ENCODE data around the gene NUDT9. TPM values are rescaled to one million over a fixed set of nuclear protein-coding genes. Genes with fewer than 3 reads are reported as not detected.
"Not testable (repeated sequence)": the region's sequence is repeated elsewhere in the genome, so short reads cannot be mapped to it uniquely, and the experiment has no call there.

NUDT9 gene
- total RNA-seq, 1 donor from 2014 or later, result 20.6 TPM

- TF ChIP-seq CTCF (IDR thresholded peaks at IDR 0.05) (no peak), POLR2AphosphoS5 (IDR thresholded peaks at IDR 0.05; ENCODE audit: insufficient read depth in 1 of 2, low read depth in 1 of 2) (no peak), POLR2A (IDR thresholded peaks at IDR 0.05) (no peak)
- peaks cover 18 to 80% of the 10 kb centered on the region in 2 donors for H3K36me3 ChIP-seq
Observed at GRCh38 chr4:87491436-87491835, 69.1 kb downstream of the NUDT9 start.

GRCh38 chr4:87491851-87492250 lies 69.5 kb downstream of the NUDT9 start:
- H3K4me1 ChIP-seq; H3K27me3 ChIP-seq; H3K9me3 ChIP-seq; intact Hi-C loops (cut with DNase I); H3K4me3 ChIP-seq; DNase-seq (ENCODE audit: extremely low spot score in 2 of 2): not testable (repeated sequence)
- H3K27ac ChIP-seq, result peak overlapping the region; percentile 28
- H3K36me3 ChIP-seq, result peaks cover 18 to 82% of the 10 kb centered on the region in 2 donors

More at GRCh38 chr4:87491436-87491835, 69.1 kb downstream of the NUDT9 start:
- Histone ChIP-seq H3K4me3 (no peak overlapping the region), H3K27me3 (no peaks in the 10 kb centered on the region), H3K27ac (peak overlapping the region; percentile 28), H3K9me3 (no peaks in the 10 kb centered on the region), H3K4me1 (peaks cover 9% of the 10 kb centered on the region)
- intact Hi-C loops (cut with DNase I), result no loop called here
- no peak for DNase-seq (ENCODE audit: extremely low spot score in 2 of 2)

- intact Hi-C loops (cut with DNase I), result no loop called here
- H3K4me1 ChIP-seq, result peaks cover 18% of the 10 kb centered on the region
- no peak for TF ChIP-seq POLR2A (IDR thresholded peaks at IDR 0.05)
- no peak for TF ChIP-seq CTCF (IDR thresholded peaks at IDR 0.05)
- peak overlapping the region; percentile 49 for H3K27ac ChIP-seq
- no peak overlapping the region for H3K4me3 ChIP-seq
- H3K27me3 ChIP-seq, result no peaks in the 10 kb centered on the region
- peaks cover 18 to 83% of the 10 kb centered on the region in 2 donors for H3K36me3 ChIP-seq
- H3K9me3 ChIP-seq, result no peaks in the 10 kb centered on the region
- DNase-seq (ENCODE audit: extremely low spot score in 2 of 2), result no peak
Observed at GRCh38 chr4:87493115-87493514, 70.7 kb downstream of the NUDT9 start.

- H3K36me3 ChIP-seq, result peaks cover 7 to 44% of the 10 kb centered on the region in 2 donors
- no peak for DNase-seq (ENCODE audit: extremely low spot score in 2 of 2)
- TF ChIP-seq POLR2A (IDR thresholded peaks at IDR 0.05) (no peak), POLR2AphosphoS5 (IDR thresholded peaks at IDR 0.05; ENCODE audit: insufficient read depth in 1 of 2, low read depth in 1 of 2) (no peak), CTCF (IDR thresholded peaks at IDR 0.05) (no peak)
- no peaks in the 10 kb centered on the region for H3K9me3 ChIP-seq
- no peak overlapping the region for H3K4me3 ChIP-seq
- peaks cover 42% of the 10 kb centered on the region for H3K4me1 ChIP-seq
- H3K27me3 ChIP-seq, result no peaks in the 10 kb centered on the region
- H3K27ac ChIP-seq, result peak overlapping the region; percentile 85
- intact Hi-C loops (cut with DNase I), result no loop called here
Observed at GRCh38 chr4:87497159-87497558, 74.8 kb downstream of the NUDT9 start.

GRCh38 chr4:87497578-87497977 lies 75.2 kb downstream of the NUDT9 start:
- H3K9me3 ChIP-seq, result no peaks in the 10 kb centered on the region
- peak overlapping the region; percentile 85 for H3K27ac ChIP-seq
- no peak overlapping the region for H3K4me3 ChIP-seq
- TF ChIP-seq POLR2AphosphoS5 (IDR thresholded peaks at IDR 0.05; ENCODE audit: insufficient read depth in 1 of 2, low read depth in 1 of 2) (no peak), POLR2A (IDR thresholded peaks at IDR 0.05) (no peak), CTCF (IDR thresholded peaks at IDR 0.05) (no peak)
- H3K4me1 ChIP-seq, result peaks cover 46% of the 10 kb centered on the region
- intact Hi-C loops (cut with DNase I), result no loop called here
- peaks cover 7 to 40% of the 10 kb centered on the region in 2 donors for H3K36me3 ChIP-seq
- no peaks in the 10 kb centered on the region for H3K27me3 ChIP-seq
- no peak for DNase-seq (ENCODE audit: extremely low spot score in 2 of 2)

Measured in vagina (tissue), 2 donors.